Spinal cord (tissue), 10 donors: Measurements from ENCODE around the gene FAM78B. TPM values are rescaled to one million over a fixed set of nuclear protein-coding genes. Genes with fewer than 3 reads are reported as not detected.

ENCODE experiments used
- DNase-seq, 6 donors: peaks; one replicate each; pipeline versions ENCODE4 v3.0.0 to v3.0.0-alpha.2; 2013 to 2015; ENCODE audit warnings: low spot score in 6 of 6, low read depth in 4 of 6
- H3K27ac ChIP-seq: one replicate; pipeline ENCODE4 v1.5.1; 2013; ENCODE audit warnings: low read depth, low read length, control low read depth
- H3K27me3 ChIP-seq: one replicate; pipeline ENCODE4 v1.6.1; 2013; ENCODE audit warnings: low read length; ENCODE audit not compliant: control insufficient read depth, insufficient read depth
- H3K36me3 ChIP-seq: one replicate; pipeline ENCODE4 v1.6.1; 2013; ENCODE audit warnings: low read length; ENCODE audit not compliant: control insufficient read depth, insufficient read depth
- H3K4me1 ChIP-seq: one replicate; pipeline ENCODE4 v1.6.1; 2013; ENCODE audit warnings: low read length; ENCODE audit not compliant: control insufficient read depth, insufficient read depth
- H3K4me3 ChIP-seq: one replicate; pipeline ENCODE4 v1.5.1; 2013; ENCODE audit warnings: low read depth, low read length, control low read depth
- H3K9me3 ChIP-seq: one replicate; pipeline ENCODE4 v1.6.1; 2013; ENCODE audit warnings: low read length; ENCODE audit not compliant: control insufficient read depth, insufficient read depth
- WGBS: methylation state at CpG from one replicate; pipeline ENCODE4 v1.1.5; 2013; ENCODE audit warnings: missing lambda C conversion rate; ENCODE audit not compliant: insufficient coverage; 5-methylcytosine and 5-hydroxymethylcytosine counted together
- polyA plus RNA-seq, 2 donors: library from polyadenylated mRNA; unstranded; fragments of 120-200 nt; gene quantifications; one replicate each; pipeline ENCODE4 v1.2.1, GENCODE V29; 2013; ENCODE audit not compliant: insufficient read length in 2 of 2
- total RNA-seq, 2 donors: library from RNA; depleted of rRNA in 1 of 2; stranded (reverse); fragments of 120-200 nt in 1 of 2; fragments of >200 nt in 1 of 2; gene quantifications; one replicate each; pipeline versions ENCODE4 v1.2.3 to v1.2.4, GENCODE V29; 2013 to 2014
- donor health status: healthy.

The FAM78B gene
- total and polyA plus RNA-seq, 4 donors, result 4.5 to 19.9 (median 10.7) TPM

DNA sequence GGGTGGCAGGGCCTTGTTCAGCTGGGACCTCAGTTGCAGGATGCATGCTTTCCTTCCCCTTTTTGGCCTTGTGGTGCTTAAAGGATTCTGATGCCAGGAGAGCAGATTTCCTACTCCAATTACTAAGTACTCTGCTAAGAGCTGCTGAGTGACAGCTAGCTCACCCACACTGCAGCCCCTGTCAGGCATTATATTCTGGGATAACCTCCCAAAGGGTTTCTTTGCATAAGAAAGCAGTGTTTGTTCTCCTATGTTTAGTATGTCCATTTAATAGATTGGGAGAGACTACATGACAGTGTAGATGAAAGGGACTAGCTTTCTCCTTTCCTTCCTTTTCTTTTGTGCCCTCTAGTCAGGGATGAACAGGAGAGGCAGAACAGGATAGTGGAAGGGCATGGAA, 100.7 kb downstream of the FAM78B start:
- Histone ChIP-seq H3K27me3 (no peaks in the 10 kb centered on the region), H3K4me1 (no peaks in the 10 kb centered on the region), H3K27ac (no peak overlapping the region), H3K9me3 (no peaks in the 10 kb centered on the region), H3K4me3 (no peak overlapping the region), H3K36me3 (peaks cover 3% of the 10 kb centered on the region)
- DNase-seq, result no peak

DNA sequence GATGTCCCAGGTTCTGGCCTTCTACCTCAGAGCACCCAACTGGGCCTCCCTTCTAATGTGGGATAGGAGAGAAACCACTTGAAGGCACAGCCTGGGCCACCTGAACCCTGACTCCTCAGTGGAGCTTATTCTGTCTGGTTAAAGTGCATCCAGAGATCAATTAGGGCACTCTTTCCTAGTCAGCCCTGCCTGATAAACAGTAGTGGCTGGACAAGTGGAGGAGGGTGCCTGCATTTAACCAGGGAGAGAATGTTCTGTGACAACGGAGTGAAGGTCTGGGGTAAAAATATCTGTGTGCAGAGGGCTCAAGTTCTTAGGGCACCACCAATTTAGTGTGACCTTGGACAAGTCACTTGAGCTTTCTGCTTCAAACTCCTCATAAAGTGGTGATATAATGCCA, 101.8 kb downstream of the FAM78B start:
- whole genome bisulfite sequencing, result 100% methylated on average over 1 of the region's 1 CpG
- H3K9me3 ChIP-seq, result no peaks in the 10 kb centered on the region
- no peaks in the 10 kb centered on the region for H3K27me3 ChIP-seq
- H3K27ac ChIP-seq, result no peak overlapping the region
- H3K36me3 ChIP-seq, result no peaks in the 10 kb centered on the region
- H3K4me3 ChIP-seq, result no peak overlapping the region
- DNase-seq, result no peak
- H3K4me1 ChIP-seq, result no peaks in the 10 kb centered on the region

DNA sequence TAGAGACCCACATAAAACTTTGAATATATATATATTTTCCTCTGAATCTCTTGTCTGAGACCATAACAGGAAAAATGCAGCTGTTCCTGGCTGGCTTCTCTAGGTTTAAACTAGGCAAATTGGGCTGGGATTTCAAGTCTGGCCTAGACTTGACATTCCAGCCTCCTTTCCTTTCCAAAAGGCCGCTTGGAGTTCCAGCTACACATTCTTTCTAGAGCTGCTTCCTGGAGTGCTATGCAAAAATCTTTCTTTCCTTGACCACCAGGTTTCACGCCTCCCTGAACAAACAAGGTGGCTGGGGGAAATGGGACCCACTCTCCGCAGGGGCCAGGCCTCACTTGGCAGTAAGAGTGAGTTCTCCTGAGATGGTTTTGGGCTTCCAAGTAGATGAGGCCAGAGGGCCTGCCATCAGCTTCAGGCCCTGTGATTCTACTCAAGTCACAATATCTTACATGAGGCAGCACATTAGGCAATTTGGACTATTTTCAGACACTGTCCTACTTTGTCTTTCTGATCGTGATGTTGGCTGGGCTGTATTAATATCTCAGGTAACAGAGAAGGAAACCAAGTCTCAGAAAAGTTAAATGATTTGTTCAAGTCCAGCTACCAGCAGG, 102.4 kb downstream of the FAM78B start:
- Histone ChIP-seq H3K9me3 (no peaks in the 10 kb centered on the region), H3K27ac (no peak overlapping the region), H3K4me1 (no peaks in the 10 kb centered on the region), H3K27me3 (no peaks in the 10 kb centered on the region), H3K36me3 (no peaks in the 10 kb centered on the region), H3K4me3 (no peak overlapping the region)
- 75% methylated on average over 4 of the region's 4 CpGs for WGBS
- DNase-seq, result no peak

DNA sequence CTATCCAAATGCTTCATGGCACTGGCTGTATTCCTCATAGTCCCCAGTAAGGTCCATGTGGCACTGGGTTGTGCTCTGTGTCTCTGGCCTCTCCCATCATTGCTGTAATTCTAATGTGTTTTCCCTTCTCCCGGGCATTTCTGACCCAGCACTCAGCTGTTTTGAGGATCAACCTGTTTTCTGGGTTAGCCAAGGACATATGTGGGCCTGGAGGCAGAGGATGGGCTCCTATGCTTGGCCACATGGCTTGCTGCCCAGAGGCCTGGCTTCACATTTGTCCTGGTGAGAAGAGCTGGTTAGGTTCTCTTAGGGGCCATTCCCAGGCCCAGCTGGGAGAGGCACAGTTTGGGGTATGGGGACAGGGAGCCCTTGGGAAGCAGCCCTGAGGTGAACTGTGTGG, 103.1 kb downstream of the FAM78B start:
- no peak for DNase-seq
- no peak overlapping the region for H3K4me3 ChIP-seq
- no peaks in the 10 kb centered on the region for H3K4me1 ChIP-seq
- no peaks in the 10 kb centered on the region for H3K36me3 ChIP-seq
- no peak overlapping the region for H3K27ac ChIP-seq
- no peaks in the 10 kb centered on the region for H3K9me3 ChIP-seq
- 100% methylated on average over 1 of the region's 1 CpG for WGBS
- H3K27me3 ChIP-seq, result no peaks in the 10 kb centered on the region

DNA sequence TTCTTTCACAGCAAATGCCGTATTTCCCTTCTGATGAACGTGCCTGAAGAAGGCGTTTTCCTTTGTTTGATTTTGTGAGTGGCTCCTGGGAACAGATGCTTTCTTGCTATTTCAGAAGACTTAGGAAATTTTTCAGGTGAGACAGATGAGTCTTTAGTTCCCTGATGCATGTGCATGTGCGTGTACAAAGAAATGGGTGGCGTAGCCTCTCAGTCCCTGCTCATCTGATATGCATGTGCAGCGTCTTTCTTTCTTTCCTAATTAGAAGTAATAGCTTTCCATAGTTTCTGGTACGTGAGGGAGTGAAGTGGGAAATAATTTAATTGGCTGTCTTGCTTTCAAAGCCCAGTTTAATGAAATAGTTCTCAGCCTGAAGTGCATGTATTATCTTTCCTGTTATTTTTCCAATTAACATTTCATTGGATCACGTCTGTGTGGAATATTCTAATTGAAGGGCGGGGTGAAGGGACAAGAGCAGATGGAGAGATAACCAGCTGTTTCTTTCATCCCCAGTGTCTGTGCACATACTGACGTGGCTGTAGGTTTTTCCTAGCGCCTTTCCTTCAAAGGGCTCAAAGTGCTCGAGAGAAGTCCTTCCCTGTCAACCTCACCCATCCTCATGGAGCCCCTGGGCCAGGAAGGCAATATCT, 104.3 kb downstream of the FAM78B start:
- no peaks in the 10 kb centered on the region for H3K9me3 ChIP-seq
- H3K4me1 ChIP-seq, result no peaks in the 10 kb centered on the region
- H3K27ac ChIP-seq, result no peak overlapping the region
- H3K4me3 ChIP-seq, result no peak overlapping the region
- DNase-seq, result peak in 3 of 6 donors; percentile 22 to 88 (median 35)
- no peaks in the 10 kb centered on the region for H3K27me3 ChIP-seq
- H3K36me3 ChIP-seq, result no peaks in the 10 kb centered on the region
- 70% methylated on average over 9 of the region's 12 CpGs for WGBS

DNA sequence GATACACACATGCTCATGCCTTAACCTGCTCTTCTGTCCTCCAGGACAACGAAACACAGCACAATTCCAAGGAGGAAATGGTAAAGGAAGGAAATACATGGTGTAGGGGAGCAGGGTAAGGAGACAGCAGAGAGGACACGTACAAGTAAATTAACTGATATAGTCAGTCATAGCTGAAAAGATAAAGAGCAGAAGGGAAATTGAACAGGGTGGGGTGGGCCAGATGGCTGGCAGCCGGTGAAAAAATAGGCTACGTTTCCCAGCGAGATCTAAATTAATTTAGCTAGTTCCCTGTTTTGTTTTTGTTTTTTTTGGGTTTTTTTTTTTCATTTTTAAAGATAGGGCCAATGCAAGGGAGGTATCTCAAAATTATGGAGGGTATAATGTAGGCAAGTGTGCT, 109.2 kb downstream of the FAM78B start:
- whole genome bisulfite sequencing, result 86% methylated on average over 5 of the region's 5 CpGs
- DNase-seq, result peak in 1 of 6 donors; percentile 53
- H3K4me3 ChIP-seq, result no peak overlapping the region
- H3K27me3 ChIP-seq, result no peaks in the 10 kb centered on the region
- H3K9me3 ChIP-seq, result no peaks in the 10 kb centered on the region
- H3K4me1 ChIP-seq, result peaks cover 3% of the 10 kb centered on the region
- H3K27ac ChIP-seq, result no peak overlapping the region
- no peaks in the 10 kb centered on the region for H3K36me3 ChIP-seq

DNA sequence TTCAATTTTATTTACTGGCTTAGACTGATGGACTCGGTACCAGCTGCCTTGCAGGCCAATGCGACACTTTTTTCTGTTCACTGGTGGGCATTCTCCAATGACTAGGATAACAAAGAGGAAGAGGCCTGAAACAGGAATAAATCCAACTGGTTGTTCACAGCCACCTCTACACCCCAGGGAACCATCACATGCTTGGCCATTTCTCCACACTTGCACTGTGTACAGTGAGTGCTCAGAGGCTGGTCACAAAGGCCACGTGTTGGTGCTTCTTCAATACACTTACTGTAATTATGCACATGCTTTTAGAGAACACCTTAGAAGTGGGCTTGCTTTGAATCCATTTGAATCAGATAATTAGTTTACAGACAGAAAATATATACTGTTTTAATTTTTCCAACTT, 113.4 kb downstream of the FAM78B start:
- no peak overlapping the region for H3K4me3 ChIP-seq
- no peaks in the 10 kb centered on the region for H3K27me3 ChIP-seq
- peaks cover 3% of the 10 kb centered on the region for H3K4me1 ChIP-seq
- 61% methylated on average over 3 of the region's 3 CpGs for WGBS
- H3K36me3 ChIP-seq, result no peaks in the 10 kb centered on the region
- no peak overlapping the region for H3K27ac ChIP-seq
- H3K9me3 ChIP-seq, result no peaks in the 10 kb centered on the region
- peak in 1 of 6 donors; percentile 57 for DNase-seq

DNA sequence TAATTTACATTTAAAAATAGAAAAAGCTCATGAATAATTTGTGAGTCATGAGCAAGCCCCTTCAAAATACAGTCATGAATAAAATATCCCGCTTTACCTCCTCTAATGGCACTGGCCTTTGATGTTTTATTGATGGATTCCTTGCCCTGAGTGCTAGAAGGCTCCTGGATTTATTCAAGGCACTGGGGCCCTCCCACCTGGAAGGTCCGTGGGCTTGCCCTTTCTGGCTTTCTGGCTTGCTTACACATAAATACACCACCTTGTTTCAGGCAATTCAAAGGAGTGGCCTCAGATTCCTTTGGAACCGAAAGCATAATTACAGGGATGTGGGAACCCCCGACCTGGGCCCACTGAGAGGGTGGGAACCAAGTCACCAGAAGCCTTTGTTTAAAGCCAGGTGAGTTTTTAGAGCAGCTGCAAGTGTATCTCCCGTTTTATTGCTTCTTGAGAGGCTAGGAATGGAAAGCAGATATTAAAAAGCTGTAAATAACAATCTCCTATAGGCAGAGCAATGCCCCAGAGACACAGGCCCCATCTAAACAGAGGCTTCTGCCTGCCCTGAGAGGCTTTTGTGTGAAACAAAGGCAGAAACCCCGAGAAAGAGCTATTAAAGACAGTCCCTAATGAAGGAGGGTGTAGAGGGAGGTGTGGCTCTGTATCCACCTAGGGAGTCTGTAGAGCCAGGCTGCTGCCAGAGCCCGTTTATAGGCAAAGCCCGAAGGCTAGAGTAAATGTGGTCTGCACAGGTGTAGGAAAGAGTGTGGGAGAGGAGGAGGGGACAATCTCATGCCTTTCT, 126.4 kb downstream of the FAM78B start:
- DNase-seq, result no peak
- 25% methylated on average over 5 of the region's 8 CpGs for WGBS
- Histone ChIP-seq H3K27ac (no peak overlapping the region), H3K4me1 (no peaks in the 10 kb centered on the region), H3K9me3 (no peaks in the 10 kb centered on the region), H3K27me3 (no peaks in the 10 kb centered on the region), H3K4me3 (no peak overlapping the region), H3K36me3 (no peaks in the 10 kb centered on the region)

DNA sequence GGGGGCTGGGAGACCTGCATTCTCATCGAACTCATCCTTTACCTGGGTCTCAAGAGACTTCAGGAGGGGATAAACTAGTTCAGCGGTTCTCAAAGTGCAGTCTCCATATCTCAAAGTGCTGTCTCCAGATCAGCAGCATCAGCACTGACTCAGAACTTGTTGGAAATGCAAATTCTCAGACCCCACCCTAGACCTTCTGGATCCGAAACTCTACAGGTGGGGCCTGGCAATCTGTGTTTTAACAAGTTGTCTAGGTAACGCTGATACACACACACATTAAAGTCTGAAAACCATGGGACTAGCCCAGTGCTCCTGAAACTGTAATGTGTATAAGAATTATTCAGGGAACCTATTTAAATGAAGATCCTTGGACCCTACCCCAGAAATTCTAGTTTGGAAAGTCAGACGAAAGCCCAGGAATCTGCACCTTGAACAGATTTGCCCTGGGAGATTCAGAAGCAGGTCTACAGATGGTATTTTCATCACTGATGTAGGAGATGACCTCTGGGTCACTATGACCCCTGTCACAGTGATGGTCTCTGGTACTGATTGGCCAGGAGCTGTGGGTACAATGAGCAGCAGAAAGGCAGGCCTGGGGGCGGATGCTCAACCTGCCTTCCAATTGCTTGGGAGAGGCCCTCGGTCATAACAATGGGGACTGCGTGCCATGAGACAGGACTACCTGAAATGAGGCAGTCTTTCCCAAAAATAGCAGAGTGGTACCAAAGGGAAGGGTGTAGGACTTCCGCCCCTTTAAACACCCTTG, 127.2 kb downstream of the FAM78B start:
- no peak overlapping the region for H3K4me3 ChIP-seq
- WGBS, result 96% methylated on average over 5 of the region's 9 CpGs
- no peak for DNase-seq
- H3K9me3 ChIP-seq, result no peaks in the 10 kb centered on the region
- no peak overlapping the region for H3K27ac ChIP-seq
- no peaks in the 10 kb centered on the region for H3K27me3 ChIP-seq
- H3K36me3 ChIP-seq, result no peaks in the 10 kb centered on the region
- no peaks in the 10 kb centered on the region for H3K4me1 ChIP-seq
